ENCODE results near the gene ZNF436.

GRCh38 chr1:23322770-23323169, 46.9 kb downstream of the ZNF436 start:
- TF ChIP-seq CTCF (IDR thresholded peaks at IDR 0.05) (no peak), POLR2AphosphoS5 (IDR thresholded peaks at IDR 0.05; ENCODE audit: low read depth, low read length) (no peak), USF1 (IDR thresholded peaks at IDR 0.05; ENCODE audit: borderline replicate concordance, low read depth) (no peak), RCOR1 (IDR thresholded peaks at IDR 0.05; ENCODE audit: low read length) (no peak), MXI1 (IDR thresholded peaks at IDR 0.05; ENCODE audit: low read depth, low read length) (no peak)

Data from SK-N-SH (cell line).